PC-9 (cell line): ENCODE measurements around the gene KLHL30. TPM values are rescaled to one million over a fixed set of nuclear protein-coding genes. Genes with fewer than 3 reads are reported as not detected.
A peak's percentile ranks its signal among the peaks of the same experiment; 100 is the strongest.

Experiments
- BruUV-seq: library from RNA; stranded (reverse); fragments of 400-500 nt; replicated peaks from 2 replicates; lab custom pipeline; 2021; lab: Mats Ljungman, UMichigan
- CTCF ChIA-PET: fragments of 300-600 bp; sonication (Branson Sonifier 250); formaldehyde crosslinking; loops from one replicate; lab custom pipeline; 2022; ENCODE audit warnings: antibody characterized with exemption; lab: Charles Lee
- POLR2A ChIA-PET: fragments of 300-600 bp; sonication (Branson Sonifier 250); formaldehyde crosslinking; loops from one replicate; lab custom pipeline; 2022; ENCODE audit warnings: antibody characterized with exemption; ENCODE audit not compliant: unreplicated experiment; lab: Charles Lee
- DNase-seq, 2 experiments: peaks; one replicate each; pipeline versions ENCODE4 v3.0.0 to v3.0.0-alpha.2; 2015 to 2022; ENCODE audit warnings: mixed read lengths in 1 of 2
- H2AFZ ChIP-seq: fragments of 200-600 bp; sonication (generic); 2 replicates; pipeline ENCODE4 v1.8.1; 2017; ENCODE audit warnings: antibody characterized with exemption
- H3F3A ChIP-seq: fragments of 200-600 bp; sonication (generic); 2 replicates; pipeline ENCODE4 v1.8.1; 2017; ENCODE audit warnings: antibody characterized with exemption, mild to moderate bottlenecking, low read depth; ENCODE audit not compliant: insufficient read depth
- H3K27ac ChIP-seq: fragments of 200-600 bp; sonication (generic); 2 replicates; pipeline ENCODE4 v1.6.1; 2016; ENCODE audit warnings: mixed run types
- H3K27me3 ChIP-seq: fragments of 200-600 bp; sonication (generic); 2 replicates; pipeline ENCODE4 v1.6.1; 2016; ENCODE audit warnings: low read depth, mixed run types; ENCODE audit not compliant: insufficient read depth
- H3K36me3 ChIP-seq: fragments of 200-600 bp; sonication (generic); 2 replicates; pipeline ENCODE4 v1.6.1; 2016; ENCODE audit warnings: low read depth, mixed run types
- H3K4me1 ChIP-seq: fragments of 200-600 bp; sonication (generic); replicated peaks from 2 replicates; pipeline ENCODE4 v1.6.1; 2016; ENCODE audit warnings: mixed run types; ENCODE audit not compliant: insufficient read depth
- H3K4me2 ChIP-seq: fragments of 200-600 bp; sonication (generic); 2 replicates; pipeline ENCODE4 v1.6.1; 2017; ENCODE audit warnings: mixed run types
- H3K4me3 ChIP-seq: fragments of 200-600 bp; sonication (generic); 2 replicates; pipeline ENCODE4 v1.6.1; 2016; ENCODE audit warnings: mixed run types
- H3K79me2 ChIP-seq: fragments of 200-600 bp; sonication (generic); 2 replicates; pipeline ENCODE4 v1.6.1; 2017; ENCODE audit warnings: low read depth, mixed run types
- H3K9me2 ChIP-seq: fragments of 200-600 bp; sonication (generic); 2 replicates; pipeline ENCODE4 v1.8.1; 2017; ENCODE audit warnings: mild to moderate bottlenecking; ENCODE audit not compliant: insufficient read depth
- H3K9me3 ChIP-seq: fragments of 200-600 bp; sonication (generic); 2 replicates; pipeline ENCODE4 v1.8.1; 2016; ENCODE audit warnings: low read depth; ENCODE audit not compliant: insufficient read depth
- H4K20me1 ChIP-seq: fragments of 200-600 bp; sonication (generic); 2 replicates; pipeline ENCODE4 v1.8.1; 2017; ENCODE audit not compliant: insufficient read depth
- EZH2 ChIP-seq: fragments of 200-600 bp; sonication (generic); IDR thresholded peaks from 2 replicates; pipeline ENCODE4 v1.8.0; 2017; ENCODE audit warnings: antibody characterized with exemption, low read depth
- intact Hi-C: fragments of 100-400 bp; cut with micrococcal nuclease; formaldehyde crosslinking; loops from one replicate; pipeline ENCODE4 v1.10.0; 2022; ENCODE audit not compliant: unreplicated experiment
- total RNA-seq: library from RNA; stranded (reverse); gene quantifications from 2 replicates; pipeline ENCODE4 v1.2.3, GENCODE V29; 2021
- TF ChIP-seq, protein P1 (sequence below): fragments of 200-600 bp; sonication (generic); conservative IDR thresholded peaks from 2 replicates; pipeline ENCODE4 v1.6.1; 2017; ENCODE audit warnings: mixed run types, antibody characterized with exemption, mild to moderate bottlenecking, moderate library complexity

Gene KLHL30
- total RNA-seq, 1 experiment from 2014 or later, result 1.2 TPM

DNA sequence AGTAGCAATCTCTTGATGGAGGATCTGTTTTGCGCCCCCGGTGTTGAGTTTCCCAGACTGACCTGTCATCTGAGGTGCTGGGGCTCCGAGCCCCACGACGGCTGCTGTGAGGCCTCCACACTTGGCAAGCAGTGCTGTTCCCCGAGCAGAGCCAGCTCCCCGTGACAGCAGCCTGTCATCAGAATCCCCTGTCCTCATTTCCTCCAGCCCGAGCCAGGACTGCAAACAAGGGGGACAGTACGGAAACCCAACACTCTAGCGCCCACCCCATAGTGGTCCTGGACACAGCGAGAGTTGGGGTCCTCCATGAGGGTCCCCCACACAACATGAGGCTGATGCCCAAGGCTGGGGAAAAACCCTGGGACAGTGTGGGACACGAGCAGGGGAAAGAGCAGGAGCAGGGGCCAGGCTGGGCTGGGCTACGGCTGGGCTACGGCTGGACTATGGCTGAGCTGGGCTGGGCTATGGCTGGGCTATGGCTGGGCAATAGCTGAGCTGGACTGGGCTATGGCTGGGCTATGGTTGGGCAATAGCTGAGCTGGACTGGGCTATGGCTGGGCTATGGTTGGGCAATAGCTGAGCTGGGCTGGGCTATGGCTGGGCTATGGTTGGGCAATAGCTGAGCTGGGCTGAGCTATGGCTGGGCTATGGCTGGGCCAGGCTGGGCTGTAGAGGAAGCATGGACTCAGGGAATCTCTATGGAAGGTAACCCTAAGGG, 1.5 kb upstream of the KLHL30 start:
- DNase-seq, result peak; percentile 55 to 73
- no peaks in the 10 kb centered on the region for H3K79me2 ChIP-seq
- H2AFZ ChIP-seq, result no peak overlapping the region
- CTCF ChIA-PET, result interaction anchor here (0.5 to 1.0 kb wide), 3 partner anchors 10 to 108 kb away, joined by 3 to 13 read pairs (median 4); no protein-coding TSS in a partner anchor
- BruUV-seq, result no TSS peak
- no peak overlapping the region for H3K27ac ChIP-seq
- no peaks in the 10 kb centered on the region for H4K20me1 ChIP-seq
- H3F3A ChIP-seq, result peaks cover 26% of the 10 kb centered on the region; the same call in 1 of the 2 replicates
- no peaks in the 10 kb centered on the region for H3K9me3 ChIP-seq
- H3K4me3 ChIP-seq, result no peak overlapping the region
- H3K36me3 ChIP-seq, result no peaks in the 10 kb centered on the region
- intact Hi-C loops, result no loop called here
- H3K9me2 ChIP-seq, result no peaks in the 10 kb centered on the region
- H3K4me2 ChIP-seq, result peak overlapping the region; percentile 48
- H3K27me3 ChIP-seq, result no peaks in the 10 kb centered on the region
- POLR2A ChIA-PET, result no interaction called here
- TF ChIP-seq EZH2, result no peak
- TF ChIP-seq, protein P1, sequence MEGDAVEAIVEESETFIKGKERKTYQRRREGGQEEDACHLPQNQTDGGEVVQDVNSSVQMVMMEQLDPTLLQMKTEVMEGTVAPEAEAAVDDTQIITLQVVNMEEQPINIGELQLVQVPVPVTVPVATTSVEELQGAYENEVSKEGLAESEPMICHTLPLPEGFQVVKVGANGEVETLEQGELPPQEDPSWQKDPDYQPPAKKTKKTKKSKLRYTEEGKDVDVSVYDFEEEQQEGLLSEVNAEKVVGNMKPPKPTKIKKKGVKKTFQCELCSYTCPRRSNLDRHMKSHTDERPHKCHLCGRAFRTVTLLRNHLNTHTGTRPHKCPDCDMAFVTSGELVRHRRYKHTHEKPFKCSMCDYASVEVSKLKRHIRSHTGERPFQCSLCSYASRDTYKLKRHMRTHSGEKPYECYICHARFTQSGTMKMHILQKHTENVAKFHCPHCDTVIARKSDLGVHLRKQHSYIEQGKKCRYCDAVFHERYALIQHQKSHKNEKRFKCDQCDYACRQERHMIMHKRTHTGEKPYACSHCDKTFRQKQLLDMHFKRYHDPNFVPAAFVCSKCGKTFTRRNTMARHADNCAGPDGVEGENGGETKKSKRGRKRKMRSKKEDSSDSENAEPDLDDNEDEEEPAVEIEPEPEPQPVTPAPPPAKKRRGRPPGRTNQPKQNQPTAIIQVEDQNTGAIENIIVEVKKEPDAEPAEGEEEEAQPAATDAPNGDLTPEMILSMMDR, result no peak
- H3K4me1 ChIP-seq, result peaks cover 43% of the 10 kb centered on the region

DNA sequence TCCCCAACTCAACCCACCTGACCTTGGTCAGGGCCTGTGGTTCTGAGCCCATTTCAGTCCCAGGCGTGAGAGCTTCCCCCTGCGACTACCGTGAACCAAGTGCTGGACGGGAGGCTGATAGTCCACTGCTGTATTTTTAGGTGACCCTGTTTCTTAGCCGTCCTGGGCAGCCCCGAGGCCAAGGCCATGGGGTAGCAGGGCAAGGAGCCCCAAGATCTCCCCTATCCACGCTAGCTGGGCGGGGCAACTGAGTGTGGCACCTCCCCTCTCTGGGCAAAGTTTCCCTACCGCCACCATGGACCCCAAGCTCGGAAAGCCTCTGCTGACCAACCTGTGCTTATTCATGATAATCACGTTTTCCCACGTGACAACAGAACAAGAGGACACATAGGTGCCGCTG, 583 bp upstream of the KLHL30 start:
- Histone ChIP-seq H3K4me1 (peaks cover 52% of the 10 kb centered on the region), H4K20me1 (no peaks in the 10 kb centered on the region), H3F3A (peaks cover 26% of the 10 kb centered on the region; the same call in 1 of the 2 replicates), H3K4me3 (no peak overlapping the region), H3K36me3 (no peaks in the 10 kb centered on the region), H3K27ac (no peak overlapping the region), H3K9me3 (no peaks in the 10 kb centered on the region), H3K27me3 (no peaks in the 10 kb centered on the region), H3K4me2 (peak overlapping the region; percentile 48), H2AFZ (no peak overlapping the region), H3K79me2 (no peaks in the 10 kb centered on the region), H3K9me2 (no peaks in the 10 kb centered on the region)
- intact Hi-C loops, result no loop called here
- DNase-seq, result no peak
- CTCF ChIA-PET, result interaction anchor here (0.5 kb wide), 1 partner anchor 9 kb away, joined by 4 read pairs; no protein-coding TSS in a partner anchor
- no TSS peak for BruUV-seq
- TF ChIP-seq, protein P1, result no peak
- no peak for TF ChIP-seq EZH2
- POLR2A ChIA-PET, result interaction anchor here (0.6 kb wide), 1 partner anchor 64 kb away, joined by 13 read pairs; no protein-coding TSS in a partner anchor

DNA sequence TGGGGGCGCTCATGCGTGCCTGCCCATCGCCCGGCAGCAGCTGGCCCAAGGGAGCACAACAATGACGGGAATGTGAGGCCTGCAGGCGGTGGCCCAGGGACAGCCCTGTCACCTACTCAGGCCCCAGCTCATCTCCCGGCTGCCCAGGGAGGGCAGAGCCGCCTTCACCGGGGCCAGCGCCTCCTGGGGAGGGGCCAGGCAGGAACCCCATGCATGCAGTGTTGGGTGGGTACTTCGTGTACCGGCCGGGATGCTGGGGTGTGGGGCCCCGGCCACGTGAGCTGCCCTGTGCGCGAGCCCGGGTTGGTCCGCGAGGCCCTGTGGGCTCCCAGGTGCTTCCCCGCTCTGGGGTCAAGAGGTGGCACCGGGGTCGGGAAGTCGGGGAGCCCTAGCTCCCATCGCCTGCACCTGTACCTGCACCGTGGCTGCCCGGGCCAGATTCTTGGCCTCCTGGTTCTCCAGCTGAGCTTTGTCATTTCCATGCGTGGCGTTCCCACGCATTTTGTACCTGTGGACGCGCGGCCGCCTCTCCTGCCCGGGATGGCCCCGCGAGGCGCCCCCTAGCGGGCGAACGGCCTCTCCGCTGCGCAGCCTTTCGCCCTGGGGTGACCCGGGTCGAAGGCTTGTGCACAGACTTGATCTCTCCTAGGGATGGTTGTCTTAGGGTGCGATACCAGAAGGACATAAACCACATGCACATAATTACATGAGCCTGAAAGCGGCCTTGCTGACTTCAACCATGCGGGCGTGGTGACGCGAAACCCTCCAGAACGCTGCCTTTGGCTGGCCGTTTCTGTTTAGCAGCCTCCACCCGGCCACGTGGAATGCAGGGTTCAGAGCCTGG, 950 bp downstream of the KLHL30 start:
- H3K27me3 ChIP-seq, result no peaks in the 10 kb centered on the region
- H3K79me2 ChIP-seq, result no peaks in the 10 kb centered on the region
- peak in 1 of 2 experiments; percentile 64 for DNase-seq
- no TSS peak for BruUV-seq
- ChIA-PET CTCF (interaction anchor here (0.6 to 1.2 kb wide), 2 partner anchors 12 to 50 kb away, joined by 3 read pairs; no protein-coding TSS in a partner anchor), POLR2A (interaction anchor here (0.6 kb wide), 1 partner anchor 83 kb away, joined by 4 read pairs; no protein-coding TSS in a partner anchor)
- no peaks in the 10 kb centered on the region for H4K20me1 ChIP-seq
- peaks cover 64% of the 10 kb centered on the region for H3K4me1 ChIP-seq
- no peak overlapping the region for H3K27ac ChIP-seq
- H3F3A ChIP-seq, result peaks cover 25% of the 10 kb centered on the region; the same call in 1 of the 2 replicates
- no peaks in the 10 kb centered on the region for H3K36me3 ChIP-seq
- no peaks in the 10 kb centered on the region for H3K9me3 ChIP-seq
- no peak overlapping the region for H3K4me3 ChIP-seq
- H3K9me2 ChIP-seq, result no peaks in the 10 kb centered on the region
- TF ChIP-seq EZH2, result no peak
- TF ChIP-seq, protein P1, result peak; percentile 47
- intact Hi-C loops, result loop anchor here (10.0 kb wide), 1 partner anchor 105 kb away; the partner anchor contains the start of gene HES6
- H3K4me2 ChIP-seq, result peak overlapping the region; percentile 47
- H2AFZ ChIP-seq, result no peak overlapping the region
